Keratinocyte (primary cell): ENCODE data around the gene CD81. TPM values are rescaled to one million over a fixed set of nuclear protein-coding genes. Genes with fewer than 3 reads are reported as not detected.

Experiments
- DNase-seq: peaks from one replicate; pipeline ENCODE4 v3.0.0-alpha.2; 2011; ENCODE audit warnings: low read depth, missing footprints, low spot score
- FAIRE-seq: peaks from 2 replicates; lab custom pipeline; 2011; peaks lifted over from hg19 to GRCh38; lab: Jason Lieb, UNC
- H2AFZ ChIP-seq: 2 replicates; pipeline ENCODE4 v1.6.0; 2012; ENCODE audit warnings: low read length, control low read depth, inconsistent platforms; ENCODE audit not compliant: control insufficient read depth
- H3K27ac ChIP-seq: 2 replicates; pipeline ENCODE4 v1.5.1; 2011; ENCODE audit warnings: low read length; ENCODE audit not compliant: control insufficient read depth, insufficient read depth
- H3K27me3 ChIP-seq: 3 replicates; pipeline ENCODE4 v1.6.0; 2011; ENCODE audit warnings: low read length; ENCODE audit not compliant: control insufficient read depth, insufficient read depth; ENCODE audit errors: extremely low read depth
- H3K36me3 ChIP-seq, 2 experiments: 2 replicates in 1 of 2; 3 replicates in 1 of 2; pipeline ENCODE4 v1.5.1; 2011; ENCODE audit warnings: low read length in 2 of 2, mild to moderate bottlenecking in 1 of 2; ENCODE audit not compliant: control insufficient read depth in 2 of 2, insufficient read depth in 2 of 2; ENCODE audit errors: extremely low read depth in 1 of 2
- H3K4me1 ChIP-seq: 3 replicates; pipeline ENCODE4 v1.5.1; 2011; ENCODE audit warnings: low read length; ENCODE audit not compliant: control insufficient read depth, insufficient read depth; ENCODE audit errors: extremely low read depth
- H3K4me2 ChIP-seq: 3 replicates; pipeline ENCODE4 v1.6.0; 2011; ENCODE audit warnings: low read depth, low read length; ENCODE audit not compliant: control insufficient read depth, insufficient read depth; ENCODE audit errors: extremely low read depth
- H3K4me3 ChIP-seq, 3 experiments: fragments of 200-600 bp in 1 of 3; sonication (generic) in 1 of 3; 2 replicates in 2 of 3; 3 replicates in 1 of 3; pipeline ENCODE4 v1.5.1; 2011 to 2016; ENCODE audit warnings: low read length in 3 of 3, mild to moderate bottlenecking in 3 of 3, control low read depth in 2 of 3, inconsistent platforms in 1 of 3, low read depth in 1 of 3, mixed read lengths in 1 of 3, mixed run types in 1 of 3, moderate library complexity in 1 of 3; ENCODE audit not compliant: control insufficient read depth in 2 of 3, insufficient read depth in 2 of 3; ENCODE audit errors: extremely low read depth in 1 of 3
- H3K79me2 ChIP-seq: 2 replicates; pipeline ENCODE4 v1.6.0; 2012; ENCODE audit warnings: low read length; ENCODE audit not compliant: control insufficient read depth, insufficient read depth
- H3K9ac ChIP-seq: 3 replicates; pipeline ENCODE4 v1.6.0; 2011; ENCODE audit warnings: low read length; ENCODE audit not compliant: control insufficient read depth, insufficient read depth; ENCODE audit errors: extremely low read depth
- H3K9me1 ChIP-seq: 3 replicates; pipeline ENCODE4 v1.6.0; 2011; ENCODE audit warnings: low read length; ENCODE audit not compliant: control insufficient read depth, insufficient read depth; ENCODE audit errors: extremely low read depth
- H3K9me3 ChIP-seq: 2 replicates; pipeline ENCODE4 v1.5.1; 2012; ENCODE audit warnings: low read depth, low read length; ENCODE audit not compliant: control insufficient read depth
- H4K20me1 ChIP-seq: 3 replicates; pipeline ENCODE4 v1.6.0; 2011; ENCODE audit warnings: low read length; ENCODE audit not compliant: control insufficient read depth, insufficient read depth; ENCODE audit errors: extremely low read depth
- EZH2 ChIP-seq: IDR thresholded peaks from one replicate; pipeline ENCODE4 v1.6.1; 2012; ENCODE audit warnings: inconsistent platforms, mild to moderate bottlenecking, low read length, moderate library complexity
- dilution Hi-C: fragments of 300-500 bp; cut with MboI; formaldehyde crosslinking; loops from one replicate; pipeline ENCODE4 v1.7.0; 2020; ENCODE audit warnings: low sequenced_read_pairs; ENCODE audit not compliant: extremely low pct_ligation_motif_present
- polyA plus RNA-seq, 5 experiments: library from polyadenylated mRNA; depleted of rRNA in 3 of 5; stranded (reverse) in 3 of 5; stranded (forward) in 1 of 5; unstranded in 1 of 5; fragments of >200 nt; gene quantifications; 1 replicate in 1 of 5; 2 replicates in 3 of 5; 3 replicates in 1 of 5; pipeline versions ENCODE4 v1.2.1 to v1.2.3, GENCODE V29; 2011 to 2012; ENCODE audit warnings: missing spikeins in 2 of 5, low read depth in 1 of 5, low replicate concordance in 1 of 5
- TF ChIP-seq, protein P1 (sequence below), 3 experiments: IDR thresholded peaks in 1 of 3; conservative IDR thresholded peaks in 1 of 3; optimal IDR thresholded peaks in 1 of 3; 2 replicates in 2 of 3; 3 replicates in 1 of 3; pipeline versions ENCODE3 to v1.5.1; 2011; ENCODE audit warnings: low read length in 3 of 3, mild to moderate bottlenecking in 3 of 3, moderate library complexity in 2 of 3, control low read depth in 1 of 3, inconsistent platforms in 1 of 3; ENCODE audit not compliant: insufficient read depth in 2 of 3; ENCODE audit errors: extremely low read depth in 1 of 3

The CD81 gene
- polyA plus RNA-seq, 1 donor (not counting 4 experiments of a cell fraction or from before 2014, with no cell fraction given), result 194 TPM

DNA sequence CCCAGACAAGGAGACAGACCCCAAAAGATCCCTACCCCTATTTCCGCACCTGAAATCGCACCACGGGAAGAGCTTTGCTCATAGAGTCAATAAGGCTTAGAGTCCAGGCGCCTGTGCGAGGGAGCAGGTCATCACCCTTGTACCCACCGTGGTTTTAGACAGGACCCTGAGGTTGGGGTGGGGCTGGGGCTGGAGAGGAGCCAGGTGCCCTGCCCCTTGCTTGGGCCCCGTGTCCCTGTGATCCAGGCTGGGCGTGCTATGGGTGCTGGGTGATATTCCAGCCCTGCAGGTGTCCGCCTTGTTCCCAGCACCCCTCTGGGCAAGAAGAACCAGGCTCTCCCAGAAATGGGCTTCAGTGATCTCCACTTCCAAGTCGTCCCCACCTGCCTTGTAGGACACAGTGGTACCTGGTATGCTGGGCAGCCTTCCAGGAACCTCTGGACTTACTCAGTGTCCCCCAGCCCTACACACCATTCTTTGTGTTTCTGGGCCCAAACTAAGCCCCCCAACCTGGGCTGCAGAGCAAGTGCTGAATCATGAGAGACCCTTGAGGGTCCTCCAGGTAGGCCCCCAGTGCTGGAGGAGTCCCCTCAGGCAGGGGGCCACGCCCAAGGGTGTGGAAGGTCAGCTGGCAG lies 4.5 kb downstream of the CD81 start:
- no peak for TF ChIP-seq EZH2
- TF ChIP-seq, protein P1, sequence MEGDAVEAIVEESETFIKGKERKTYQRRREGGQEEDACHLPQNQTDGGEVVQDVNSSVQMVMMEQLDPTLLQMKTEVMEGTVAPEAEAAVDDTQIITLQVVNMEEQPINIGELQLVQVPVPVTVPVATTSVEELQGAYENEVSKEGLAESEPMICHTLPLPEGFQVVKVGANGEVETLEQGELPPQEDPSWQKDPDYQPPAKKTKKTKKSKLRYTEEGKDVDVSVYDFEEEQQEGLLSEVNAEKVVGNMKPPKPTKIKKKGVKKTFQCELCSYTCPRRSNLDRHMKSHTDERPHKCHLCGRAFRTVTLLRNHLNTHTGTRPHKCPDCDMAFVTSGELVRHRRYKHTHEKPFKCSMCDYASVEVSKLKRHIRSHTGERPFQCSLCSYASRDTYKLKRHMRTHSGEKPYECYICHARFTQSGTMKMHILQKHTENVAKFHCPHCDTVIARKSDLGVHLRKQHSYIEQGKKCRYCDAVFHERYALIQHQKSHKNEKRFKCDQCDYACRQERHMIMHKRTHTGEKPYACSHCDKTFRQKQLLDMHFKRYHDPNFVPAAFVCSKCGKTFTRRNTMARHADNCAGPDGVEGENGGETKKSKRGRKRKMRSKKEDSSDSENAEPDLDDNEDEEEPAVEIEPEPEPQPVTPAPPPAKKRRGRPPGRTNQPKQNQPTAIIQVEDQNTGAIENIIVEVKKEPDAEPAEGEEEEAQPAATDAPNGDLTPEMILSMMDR (optimal IDR thresholded peaks at IDR 0.05 in 1 of 3, IDR thresholded peaks at IDR 0.05 in 1 of 3, conservative IDR thresholded peaks at IDR 0.05 in 1 of 3; ENCODE audit: extremely low read depth in 1 of 3, insufficient read depth in 2 of 3, low read length in 3 of 3), result no peak
- Histone ChIP-seq H3K4me3 (no peak overlapping the region), H3K36me3 (peaks cover 23 to 24% of the 10 kb centered on the region in 2 experiments), H3K4me1 (peaks cover 46% of the 10 kb centered on the region), H4K20me1 (peaks cover 63% of the 10 kb centered on the region), H3K79me2 (peaks cover 89% of the 10 kb centered on the region), H3K9ac (no peak overlapping the region), H2AFZ (no peak overlapping the region), H3K4me2 (no peak overlapping the region), H3K27ac (no peak overlapping the region), H3K27me3 (no peaks in the 10 kb centered on the region), H3K9me1 (no peaks in the 10 kb centered on the region), H3K9me3 (no peaks in the 10 kb centered on the region)
- no peak for DNase-seq
- dilution Hi-C loops, result no loop called here
- no peak for FAIRE-seq

- DNase-seq (no peak), FAIRE-seq (no peak)
- no peaks in the 10 kb centered on the region for H3K9me1 ChIP-seq
- H3K4me3 ChIP-seq, result no peak overlapping the region
- dilution Hi-C loops, result no loop called here
- no peaks in the 10 kb centered on the region for H3K9me3 ChIP-seq
- peaks cover 67% of the 10 kb centered on the region for H4K20me1 ChIP-seq
- peaks cover 50% of the 10 kb centered on the region for H3K4me1 ChIP-seq
- no peaks in the 10 kb centered on the region for H3K27me3 ChIP-seq
- H3K27ac ChIP-seq, result no peak overlapping the region
- H3K36me3 ChIP-seq, result peaks cover 24 to 25% of the 10 kb centered on the region in 2 experiments
- H3K9ac ChIP-seq, result no peak overlapping the region
- H3K4me2 ChIP-seq, result no peak overlapping the region
- peaks cover 94% of the 10 kb centered on the region for H3K79me2 ChIP-seq
- H2AFZ ChIP-seq, result no peak overlapping the region
- TF ChIP-seq, protein P1 (optimal IDR thresholded peaks at IDR 0.05 in 1 of 3, IDR thresholded peaks at IDR 0.05 in 1 of 3, conservative IDR thresholded peaks at IDR 0.05 in 1 of 3; ENCODE audit: extremely low read depth in 1 of 3, insufficient read depth in 2 of 3, low read length in 3 of 3), result no peak
- no peak for TF ChIP-seq EZH2
These were observed 5.0 kb downstream of the CD81 start for GRCh38 chr11:2382129-2382517.
